Measurements from ENCODE around the gene SLC9A8. TPM values are rescaled to one million over a fixed set of nuclear protein-coding genes. Genes with fewer than 3 reads are reported as not detected.

The SLC9A8 gene
- total RNA-seq, 1 experiment from 2014 or later = 6.7 TPM

- Histone ChIP-seq H4K20me1 (ENCODE audit: insufficient read depth) (no peaks in the 10 kb centered on the region), H2AFZ (ENCODE audit: low read depth, low read length, poor library complexity, severe bottlenecking) (no peak overlapping the region), H3K4me2 (ENCODE audit: low read length) (no peak overlapping the region), H3K27ac (ENCODE audit: low read depth, low read length) (no peak overlapping the region), H3K9ac (ENCODE audit: low read length) (no peak overlapping the region), H3K36me3 (ENCODE audit: control insufficient read depth in 1 of 2, insufficient read depth in 2 of 2, low read length in 2 of 2) (peaks cover under 1 to 8% of the 10 kb centered on the region in 2 experiments; a peak in 2 of 4 replicates), H3K9me2 (ENCODE audit: insufficient read depth) (no peaks in the 10 kb centered on the region), H3K4me1 (ENCODE audit: control insufficient read depth in 1 of 2, insufficient read depth in 2 of 2, low read length in 2 of 2) (no peaks in the 10 kb centered on the region), H3K4me3 (replicated peaks in 1 of 2; ENCODE audit: low read depth in 1 of 2, low read length in 2 of 2) (no peak overlapping the region), H3K9me3 (ENCODE audit: control insufficient read depth in 1 of 2, insufficient read depth in 1 of 2, low read depth in 1 of 2, low read length in 2 of 2) (no peaks in the 10 kb centered on the region), H3K27me3 (ENCODE audit: insufficient read depth, low read length) (no peaks in the 10 kb centered on the region), H3K79me2 (ENCODE audit: insufficient read depth, low read length) (no peaks in the 10 kb centered on the region)
- TF ChIP-seq SP1 (IDR thresholded peaks at IDR 0.05; ENCODE audit: low read depth) = no peak
- no peak for TF ChIP-seq ZBTB33 (IDR thresholded peaks at IDR 0.05; ENCODE audit: extremely low read depth, insufficient replicate concordance, low read length)
- TF ChIP-seq TCF7L2 (IDR thresholded peaks at IDR 0.05; ENCODE audit: borderline replicate concordance, extremely low read depth, insufficient read depth, insufficient read length) = no peak
- TF ChIP-seq MAX (IDR thresholded peaks at IDR 0.05) = no peak
- no peak for TF ChIP-seq ELF1 (IDR thresholded peaks at IDR 0.05; ENCODE audit: borderline replicate concordance, low read depth)
- no peak for TF ChIP-seq POLR2A (IDR thresholded peaks at IDR 0.05; ENCODE audit: borderline replicate concordance, extremely low read depth, insufficient read depth, insufficient read length)
- no peak for TF ChIP-seq SIN3A (IDR thresholded peaks at IDR 0.05; ENCODE audit: low read depth)
- no peak for TF ChIP-seq CEBPB (IDR thresholded peaks at IDR 0.05; ENCODE audit: low read depth)
- TF ChIP-seq EZH2 (IDR thresholded peaks at IDR 0.05) = no peak
- no peak for TF ChIP-seq FOSL1 (IDR thresholded peaks at IDR 0.05; ENCODE audit: low read depth)
- TF ChIP-seq REST (IDR thresholded peaks at IDR 0.05; ENCODE audit: low read depth) = no peak
- no peak for TF ChIP-seq CBX3 (IDR thresholded peaks at IDR 0.05; ENCODE audit: low read depth)
- TF ChIP-seq EZH2phosphoT487 (IDR thresholded peaks at IDR 0.05; ENCODE audit: borderline replicate concordance) = no peak
- no peak for TF ChIP-seq SRF (IDR thresholded peaks at IDR 0.05; ENCODE audit: low read depth)
- no peak for TF ChIP-seq ZFX (IDR thresholded peaks at IDR 0.05)
- no peak for TF ChIP-seq ATF3 (IDR thresholded peaks at IDR 0.05)
- no peak for TF ChIP-seq CTCF (IDR thresholded peaks at IDR 0.05 in 2 of 3, conservative IDR thresholded peaks at IDR 0.05 in 1 of 3; ENCODE audit: borderline replicate concordance in 1 of 3, insufficient read depth in 1 of 3, low read depth in 2 of 3, low read length in 2 of 3)
- no peak for TF ChIP-seq ZNF274 (IDR thresholded peaks at IDR 0.05; ENCODE audit: low read depth, low read length)
- DNase-seq (ENCODE audit: low read depth, low spot score) (no peak), ATAC-seq (no peak)
- intact Hi-C loops (cut with micrococcal nuclease) = loop anchor here (10.0 kb wide), 1 partner anchor 508 kb away; no protein-coding TSS in a partner anchor
- no TSS peak for BruUV-seq (replicated peaks)
- ChIA-PET RAD21 (ENCODE audit: low non-redundant PET in 1 of 2, low total read pairs in 2 of 2, uncharacterized antibody in 2 of 2, unreplicated experiment in 2 of 2) (interaction anchor here in 1 of 2 experiments (0.7 kb wide), 1 partner anchor 1206 kb away, joined by 3 read pairs; no protein-coding TSS in a partner anchor), CTCF (interaction anchor here (2.5 kb wide), 1 partner anchor 233 kb away, joined by 10 read pairs; no protein-coding TSS in a partner anchor), POLR2A (no interaction called here)
Observed at GRCh38 chr20:49843139-49843538, 30.5 kb downstream of the SLC9A8 start.
